GM21528 (cell line): ENCODE results near the gene ASF1B.
"Not testable (repeated sequence)": the region's sequence is repeated elsewhere in the genome, so short reads cannot be mapped to it uniquely, and the experiment has no call there.

Experiments used
- ATAC-seq: cut with Tn5 transposase; IDR thresholded peaks from one replicate; pipeline ENCODE4 v1.9.1; 2021; ENCODE audit warnings: mild to moderate bottlenecking, moderate library complexity; ENCODE audit not compliant: unreplicated experiment, low FRiP score

Gene ASF1B

DNA sequence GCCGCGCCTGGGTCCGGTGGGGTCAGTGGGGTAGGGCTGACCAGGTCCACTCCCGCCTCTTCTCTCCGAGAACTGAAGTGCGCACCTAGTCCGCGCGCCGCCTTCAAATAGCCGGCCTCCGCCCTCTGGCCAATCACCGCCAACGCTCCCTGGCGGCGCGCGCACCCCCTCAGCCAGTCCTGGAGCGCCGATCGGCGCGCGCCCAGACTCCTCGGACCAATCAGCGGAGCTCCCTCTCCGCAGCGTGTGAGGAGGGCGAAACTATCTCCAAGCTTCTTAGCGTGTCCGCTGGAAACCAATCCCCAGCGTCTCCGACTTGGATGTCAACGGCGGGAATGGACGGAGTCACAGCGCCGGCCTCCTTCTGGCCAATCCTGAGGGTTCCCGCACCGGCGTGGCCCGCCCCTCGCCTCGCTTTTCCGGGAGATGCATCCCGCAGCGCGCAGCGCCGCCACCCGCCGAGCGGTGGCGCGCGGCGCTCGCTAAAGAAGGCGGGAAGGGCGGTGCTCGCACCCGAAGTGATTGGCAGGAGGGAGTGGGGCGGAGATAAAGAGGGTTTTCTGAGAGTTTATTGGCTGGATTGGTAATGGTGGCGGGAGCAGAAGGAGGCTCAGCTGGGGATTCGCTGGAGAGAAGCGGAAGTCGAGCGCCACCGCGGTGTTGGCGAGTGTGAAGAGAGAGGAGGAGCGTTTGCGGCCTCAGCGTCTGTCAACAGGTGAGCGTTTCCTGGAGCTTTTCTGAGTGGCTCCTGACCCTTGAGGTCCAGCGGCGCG lies at the start of gene ASF1B:
Gene ASF1B, minus strand, starts transcription at position 81 of the 773 bp plus-strand sequence. CDS start 133 bp downstream, outside the sequence.
- ATAC-seq, result peak; percentile 78

- ATAC-seq, result not testable (repeated sequence)
Observed at GRCh38 chr19:14185691-14186090, 49.3 kb upstream of the ASF1B start.

GRCh38 chr19:14185158-14185557 lies 48.8 kb upstream of the ASF1B start:
- no peak for ATAC-seq

DNA sequence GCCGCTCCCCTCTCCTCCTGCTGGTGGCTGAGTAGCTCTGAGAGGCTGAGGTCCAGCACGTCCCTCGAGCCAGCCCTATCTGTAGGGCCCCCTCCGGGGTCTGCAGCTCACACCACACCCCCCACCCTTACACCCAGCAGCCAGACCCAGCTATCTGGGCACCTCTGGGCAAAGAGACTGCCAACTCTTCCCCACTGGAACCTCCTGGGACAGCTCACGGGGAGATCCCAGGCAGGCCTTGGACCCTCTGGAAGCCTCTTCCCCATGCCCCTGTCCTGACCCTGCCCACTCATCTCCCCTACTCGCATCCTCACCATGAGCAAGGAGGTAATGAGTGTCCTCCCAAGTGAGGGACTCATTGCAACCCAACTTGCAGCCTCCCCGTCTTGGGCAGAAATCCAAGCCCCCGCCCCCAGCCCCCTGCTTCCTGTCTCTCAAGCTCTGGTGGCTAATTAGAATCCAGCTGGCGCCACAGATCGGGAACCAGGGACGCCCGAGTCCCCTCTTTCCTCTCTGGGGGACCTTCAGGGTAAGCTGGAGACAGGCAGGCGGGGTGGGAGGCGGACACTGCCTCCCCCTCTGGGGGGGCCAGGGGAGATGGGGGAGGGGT lies 47.5 kb upstream of the ASF1B start:
- ATAC-seq, result no peak

GRCh38 chr19:14182476-14182875 lies 46.1 kb upstream of the ASF1B start:
- no peak for ATAC-seq

GRCh38 chr19:14181906-14182305 lies 45.5 kb upstream of the ASF1B start:
- no peak for ATAC-seq

DNA sequence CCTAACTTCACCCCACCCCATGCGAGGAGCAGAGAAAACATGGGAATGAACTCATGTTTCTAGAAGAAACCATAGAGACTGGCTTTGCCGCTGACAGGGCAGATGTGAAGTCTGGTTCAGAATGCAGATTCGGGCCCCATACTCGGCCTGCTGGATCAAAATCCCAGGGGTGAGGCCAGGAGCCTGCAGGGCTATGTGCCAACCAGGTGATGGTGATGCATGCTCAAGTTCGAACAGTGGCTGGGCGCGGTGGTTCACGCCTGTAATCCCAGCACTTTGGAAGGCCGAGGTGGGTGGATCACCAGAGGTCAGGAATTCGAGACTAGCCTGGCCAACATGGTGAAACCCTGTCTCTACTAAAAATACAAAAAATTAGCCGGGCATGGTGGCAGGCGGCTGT lies 44.8 kb upstream of the ASF1B start:
- ATAC-seq, result not testable (repeated sequence)

DNA sequence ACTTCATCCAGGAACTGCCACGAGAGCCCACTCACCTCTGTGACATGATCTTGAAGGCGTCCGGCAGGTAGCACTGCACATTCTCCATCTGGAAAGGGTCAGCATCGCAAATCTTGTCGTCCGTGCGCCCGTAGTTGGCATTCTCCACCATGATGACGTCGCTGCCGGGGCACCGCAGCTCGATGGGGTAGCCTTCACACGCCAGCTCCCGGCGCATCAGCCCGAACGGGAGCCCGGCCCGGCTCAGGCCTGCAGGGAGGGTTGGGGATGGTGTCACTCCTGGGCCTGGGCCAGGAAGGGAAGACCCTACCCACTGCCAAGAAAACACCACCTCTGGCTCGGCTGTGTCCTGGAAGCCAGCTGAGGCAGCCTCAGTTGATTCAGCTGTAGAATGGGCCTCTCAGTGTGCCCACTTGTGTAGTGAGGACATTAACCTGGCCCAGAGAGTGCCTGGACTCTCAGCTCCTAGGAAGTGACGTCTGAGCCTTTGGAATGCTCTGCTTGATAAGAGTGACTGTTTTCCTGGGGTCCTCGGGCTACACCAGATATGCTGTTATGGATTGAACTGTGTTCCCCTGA lies 41.2 kb upstream of the ASF1B start:
- ATAC-seq, result no peak

GRCh38 chr19:14175351-14175792 lies 39.0 kb upstream of the ASF1B start:
- no peak for ATAC-seq

GRCh38 chr19:14174883-14175282 lies 38.5 kb upstream of the ASF1B start:
- ATAC-seq, result no peak

- ATAC-seq, result no peak
Observed at GRCh38 chr19:14168993-14169392, 32.6 kb upstream of the ASF1B start.

DNA sequence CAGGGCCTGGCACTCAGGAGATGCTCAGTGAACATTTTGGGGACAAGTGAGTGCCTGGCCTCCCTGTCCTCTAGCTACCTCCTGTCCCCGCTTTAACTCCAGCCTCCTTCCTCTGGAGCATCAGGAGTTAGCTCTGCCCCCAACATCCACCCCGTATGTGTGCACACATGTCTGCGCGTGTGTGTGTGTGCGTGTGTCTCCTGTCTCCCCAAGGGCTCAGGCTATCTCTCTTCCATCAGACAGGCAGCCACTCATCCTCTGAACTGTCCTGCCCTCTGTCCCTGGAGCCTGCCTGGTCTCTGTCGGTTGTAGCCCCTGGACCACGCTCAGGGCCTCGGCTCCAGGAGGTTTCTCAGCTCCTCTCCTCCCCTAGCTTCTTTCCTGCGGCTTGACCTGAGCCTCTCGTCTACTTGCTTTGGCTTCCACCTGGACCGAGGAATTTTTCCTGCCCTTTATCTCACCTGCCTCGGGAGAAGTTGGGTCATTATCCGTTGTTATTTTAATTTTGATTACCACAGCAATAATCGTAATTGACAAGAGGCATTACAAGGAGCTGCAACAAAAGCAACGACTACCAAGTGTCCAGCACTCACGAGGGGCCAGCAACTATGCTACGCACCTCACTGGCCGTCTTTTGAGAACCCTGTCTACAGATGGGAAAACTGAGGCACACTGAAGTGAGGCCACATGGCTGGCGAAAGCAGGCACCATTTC lies 32.0 kb upstream of the ASF1B start:
- no peak for ATAC-seq

DNA sequence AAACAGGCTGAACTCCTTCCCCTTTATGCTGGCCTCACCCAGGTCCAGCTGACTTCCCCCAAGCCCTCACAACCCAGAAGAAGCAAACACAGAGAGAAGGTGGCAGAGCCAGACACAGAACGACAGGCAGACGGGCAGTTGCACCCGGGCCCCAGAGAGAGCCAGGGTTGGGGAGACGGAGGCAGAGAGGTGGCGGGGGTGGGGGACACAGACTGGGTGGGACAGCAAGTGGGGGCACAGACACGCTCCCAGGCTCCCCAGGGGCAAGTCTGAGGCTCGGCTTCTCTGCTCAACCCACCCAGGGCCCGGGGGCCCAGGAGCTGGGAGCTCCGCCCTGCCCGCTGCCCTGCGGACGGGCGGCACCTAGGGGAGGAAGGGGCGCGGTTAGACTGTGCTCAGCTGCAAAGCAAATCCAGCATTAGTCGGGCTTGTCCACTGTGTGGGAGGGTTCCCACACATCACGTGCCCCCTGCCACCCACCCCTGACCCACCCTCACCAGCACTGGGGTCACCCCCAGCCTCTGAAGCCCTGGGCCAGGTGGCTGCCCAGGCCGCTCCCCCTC lies 31.3 kb upstream of the ASF1B start:
- ATAC-seq, result no peak

DNA sequence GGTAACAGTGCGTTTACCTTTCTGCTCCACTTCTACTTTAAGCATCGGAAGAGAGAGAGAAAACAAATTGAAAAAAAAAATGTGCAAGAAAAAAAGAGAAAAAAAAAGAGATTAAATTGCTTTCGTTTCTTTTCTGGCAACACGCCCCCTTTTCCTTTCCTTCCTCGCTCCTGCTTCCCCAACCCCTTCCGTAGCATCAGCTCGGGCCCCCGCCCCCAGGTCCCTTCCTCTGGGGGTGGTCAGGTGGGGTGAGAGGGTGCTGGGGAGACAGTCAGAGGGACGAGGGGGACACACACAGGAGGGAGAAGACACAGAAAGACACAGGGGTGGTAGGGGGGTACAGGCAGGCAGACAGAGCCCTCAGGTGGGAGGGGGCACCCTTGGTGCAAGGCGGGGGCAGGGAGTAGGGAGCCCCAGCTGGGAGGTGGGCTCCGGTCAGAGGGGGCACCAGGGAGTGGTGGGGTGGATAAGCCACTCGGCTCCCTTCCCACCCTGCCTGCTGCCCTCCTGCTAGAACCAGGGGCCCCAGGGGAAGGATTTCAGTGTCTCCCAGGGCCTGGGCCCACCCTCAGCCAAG lies 30.7 kb upstream of the ASF1B start:
- no peak for ATAC-seq

DNA sequence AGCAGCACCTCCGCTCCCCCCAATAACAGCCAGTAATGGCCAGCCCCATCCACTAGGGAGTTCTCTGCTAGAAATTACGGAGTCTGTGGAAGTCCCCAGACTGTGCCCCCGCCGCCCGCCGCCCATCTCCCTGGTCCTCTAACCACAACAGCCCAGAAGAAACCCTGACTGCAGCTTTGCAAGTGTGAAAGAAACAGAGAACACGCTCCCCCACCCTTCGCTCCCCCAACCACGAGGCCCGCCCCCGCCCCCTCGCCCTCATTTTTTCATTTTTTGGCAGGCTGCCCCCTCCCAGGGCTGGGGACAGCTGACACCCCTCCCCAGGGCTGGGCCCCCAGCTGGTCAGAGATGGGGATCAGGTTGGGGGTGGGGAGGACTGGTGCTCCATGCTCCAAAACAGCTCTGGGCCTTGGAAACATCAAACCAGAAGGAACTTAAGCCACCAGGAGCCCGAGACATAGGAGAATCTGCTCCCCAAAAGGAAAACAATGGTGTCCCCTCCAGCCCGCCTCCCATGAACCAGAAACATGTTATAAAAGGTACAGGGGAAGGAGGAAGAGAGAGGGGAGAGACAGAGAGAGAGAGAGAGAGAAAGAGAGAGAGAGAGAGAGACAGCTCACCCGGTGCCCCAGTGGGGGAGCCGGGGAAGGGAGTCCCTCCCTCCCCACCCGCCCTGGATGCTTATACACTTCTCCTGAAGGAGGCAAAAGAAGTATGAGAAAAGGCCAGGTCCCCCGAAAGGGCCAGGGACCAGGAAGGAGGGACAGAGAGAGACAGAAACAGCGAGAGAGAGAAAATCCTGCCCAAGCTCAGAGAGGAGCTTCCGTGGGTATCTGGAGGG lies 29.8 kb upstream of the ASF1B start:
- no peak for ATAC-seq

GRCh38 chr19:14164724-14165493 lies 28.5 kb upstream of the ASF1B start:
- ATAC-seq, result no peak

DNA sequence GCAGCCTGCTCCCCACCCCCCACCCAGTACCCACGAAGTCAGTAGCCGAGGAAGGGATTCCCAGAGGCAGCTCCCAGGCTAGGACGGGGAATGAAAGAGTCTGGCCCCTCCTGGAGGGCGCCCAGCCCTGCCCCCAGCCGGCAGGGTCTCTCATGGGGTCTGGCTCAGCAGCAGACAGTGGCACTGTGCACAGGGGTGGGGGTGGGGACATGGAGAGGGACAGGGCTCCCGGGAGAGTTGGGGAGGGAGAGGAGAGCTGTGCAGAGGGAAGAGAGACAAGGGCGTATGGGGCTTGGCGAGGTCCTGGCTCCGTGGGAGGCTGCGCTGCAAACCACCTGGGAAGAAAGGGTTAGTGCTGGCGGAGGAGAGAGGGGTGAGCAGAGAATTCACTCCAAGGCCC lies 27.7 kb upstream of the ASF1B start:
- no peak for ATAC-seq

DNA sequence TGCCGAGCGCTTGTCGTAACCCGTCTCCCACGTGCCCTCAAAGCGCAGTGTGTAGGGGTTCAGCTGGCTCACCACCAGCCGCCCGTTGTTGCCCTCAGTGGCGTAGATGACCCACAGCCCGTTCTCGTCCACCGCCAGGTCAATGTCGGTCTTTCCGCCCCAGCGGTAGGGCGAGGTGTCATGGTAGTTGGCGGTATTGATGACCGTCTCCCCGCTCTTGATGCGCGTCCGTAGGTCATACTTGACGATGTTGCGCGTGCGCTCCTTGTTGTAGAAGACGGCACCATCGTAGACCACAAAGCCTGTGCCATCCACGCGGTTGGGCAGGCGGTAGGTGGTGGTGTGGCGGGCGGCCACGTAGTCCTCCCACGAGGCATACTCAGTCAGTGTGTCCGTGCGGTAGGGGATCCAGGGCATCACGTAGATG lies 26.5 kb upstream of the ASF1B start:
- no peak for ATAC-seq

DNA sequence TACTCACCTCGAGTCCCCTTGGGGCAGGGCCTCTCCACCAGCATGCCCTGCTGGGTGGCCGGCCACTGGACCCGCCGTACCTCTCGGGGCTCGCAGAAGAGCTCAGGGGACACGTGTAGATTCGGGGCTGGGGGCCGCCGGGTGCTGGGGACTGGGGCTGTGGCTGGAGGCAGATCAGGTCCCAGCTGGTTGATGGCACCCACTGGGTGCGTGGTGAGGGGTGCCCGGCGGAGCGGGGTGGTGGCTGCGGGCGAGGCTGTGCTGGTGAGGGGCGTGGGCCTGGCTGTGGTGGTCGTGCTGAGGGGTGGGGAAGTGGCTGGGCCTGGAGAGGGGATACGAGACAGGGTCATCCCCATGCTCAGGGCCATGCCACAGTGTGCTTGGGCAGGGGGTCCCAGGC lies 24.9 kb upstream of the ASF1B start:
- ATAC-seq, result no peak
